Measurements from ENCODE around the gene CCL25. TPM values are rescaled to one million over a fixed set of nuclear protein-coding genes. Genes with fewer than 3 reads are reported as not detected.

CCL25 gene
- total RNA-seq, 1 experiment from 2014 or later: not detected

DNA sequence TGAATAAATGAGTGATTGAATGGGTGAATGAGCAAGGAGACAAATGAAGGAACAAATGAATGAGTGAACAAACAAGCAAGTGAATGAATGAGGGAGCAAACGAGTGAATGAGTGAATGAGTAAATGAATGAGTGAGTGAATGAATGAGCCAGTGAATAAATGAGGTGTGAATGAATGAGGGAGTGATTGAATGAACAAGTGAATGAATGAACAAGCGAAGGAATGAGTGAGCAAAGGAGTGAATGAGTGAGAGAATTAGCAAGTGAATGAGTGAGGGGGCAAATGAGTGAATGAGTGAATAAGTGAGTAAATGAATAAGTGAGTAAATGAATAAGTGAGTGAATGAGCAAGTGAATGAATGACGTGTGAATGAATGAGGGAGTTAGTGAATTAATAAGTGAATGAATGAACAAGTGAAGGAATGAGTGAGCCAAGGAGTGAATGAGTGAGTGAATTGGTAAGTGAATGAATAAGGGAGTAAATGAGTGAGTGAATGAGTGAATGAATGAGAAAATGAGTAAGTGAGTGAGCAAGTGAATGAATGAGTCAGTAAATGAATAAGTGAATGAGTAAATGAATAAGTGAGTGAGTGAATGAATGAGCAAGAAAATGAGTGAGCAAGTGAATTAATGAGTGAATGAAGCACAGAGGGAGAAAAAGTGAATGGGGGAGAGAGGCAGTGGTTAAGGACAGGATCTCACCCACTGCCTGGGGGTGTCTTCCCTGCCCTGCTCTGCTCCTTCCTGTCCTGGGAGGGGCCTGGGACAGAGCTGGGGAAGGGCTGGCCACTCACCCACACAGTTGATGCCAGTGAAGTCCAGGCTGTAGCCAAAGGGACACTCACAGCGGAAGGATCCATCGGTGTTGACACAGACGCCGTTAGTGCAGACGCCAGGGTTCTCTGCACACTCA is 36.4 kb downstream of the CCL25 start:
- Mint-ChIP-seq H3K4me1 (ENCODE audit: low read depth, unreplicated experiment) (no peaks in the 10 kb centered on the region), H3K36me3 (ENCODE audit: insufficient read depth, unreplicated experiment) (peaks cover 4% of the 10 kb centered on the region), H3K4me3 (ENCODE audit: unreplicated experiment) (no peak overlapping the region), H3K9me3 (ENCODE audit: unreplicated experiment) (no peaks in the 10 kb centered on the region), H3K27ac (ENCODE audit: unreplicated experiment) (no peak overlapping the region), H3K27me3 (ENCODE audit: insufficient read depth, unreplicated experiment) (no peaks in the 10 kb centered on the region)
- Histone ChIP-seq H3K9me3 (no peaks in the 10 kb centered on the region), H3K36me3 (ENCODE audit: control insufficient read depth, insufficient read depth, low read length) (no peaks in the 10 kb centered on the region; the same call in 1 of the 2 replicates), H3K4me1 (peaks cover 6% of the 10 kb centered on the region), H3K27me3 (replicated peaks; ENCODE audit: control insufficient read depth, insufficient read depth, low read length) (no peaks in the 10 kb centered on the region), H3K4me3 (ENCODE audit: low read depth, low read length) (no peak overlapping the region)
- intact Hi-C loops (cut with micrococcal nuclease; ENCODE audit: unreplicated experiment): no loop called here
- no peak for TF ChIP-seq CTCF (IDR thresholded peaks at IDR 0.05; ENCODE audit: insufficient read depth in 1 of 2, low read depth in 1 of 2, low read length in 1 of 2, severe bottlenecking in 1 of 2, unreplicated experiment in 1 of 2)
- ChIA-PET CTCF (no interaction called here), POLR2A (no interaction called here)
- BruUV-seq (replicated peaks): no TSS peak
- DNase-seq: no peak

DNA sequence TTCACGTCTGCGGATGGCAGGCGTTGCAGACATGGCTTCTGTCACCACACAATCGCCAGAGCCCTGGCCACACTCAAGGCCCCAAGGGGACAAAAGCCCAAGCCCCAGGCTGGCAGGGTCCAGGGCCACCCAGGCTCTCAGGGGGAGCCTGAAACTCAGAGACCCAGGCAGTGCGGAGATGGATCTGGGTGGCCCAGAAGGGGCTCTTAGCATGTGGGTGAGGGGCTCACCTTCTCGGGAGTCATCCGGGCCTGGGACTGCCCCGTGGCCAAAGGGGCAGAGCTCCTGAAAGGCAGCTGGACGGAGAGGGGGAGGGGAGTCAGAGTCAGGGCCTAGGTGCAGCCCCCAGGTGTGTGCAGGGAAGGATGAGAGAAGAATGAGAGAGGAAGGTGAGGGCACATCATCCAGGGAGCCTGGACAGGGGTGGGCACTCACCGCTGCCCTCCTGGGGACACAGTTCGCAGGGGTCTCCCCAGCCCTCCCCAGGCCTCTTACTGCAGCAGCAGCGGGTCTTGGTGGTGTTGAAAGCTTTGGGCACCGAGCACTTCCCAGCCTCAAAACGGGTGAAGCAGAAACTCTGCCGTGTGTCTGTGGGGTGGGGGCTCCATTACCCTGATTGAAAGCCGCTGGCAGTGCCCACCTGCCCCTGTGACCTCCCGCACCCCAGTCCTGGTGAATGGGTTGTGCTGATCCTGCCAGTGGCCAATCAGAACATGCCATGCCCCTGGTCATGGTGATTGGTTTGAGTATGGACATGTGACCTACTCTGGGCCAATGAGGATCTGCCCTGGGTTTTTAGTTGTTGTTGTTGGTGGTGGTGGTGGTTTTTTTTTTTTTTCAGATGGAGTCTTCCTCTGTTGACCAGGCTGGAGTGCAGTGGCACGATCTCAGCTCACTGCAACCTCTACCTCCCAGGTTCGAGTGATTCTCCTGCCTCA is 37.4 kb downstream of the CCL25 start:
- Mint-ChIP-seq H3K9me3 (ENCODE audit: unreplicated experiment) (no peaks in the 10 kb centered on the region), H3K4me1 (ENCODE audit: low read depth, unreplicated experiment) (no peaks in the 10 kb centered on the region)

More for the DNA sequence above, 37.4 kb downstream of the CCL25 start:
- Histone ChIP-seq H3K36me3 (ENCODE audit: control insufficient read depth, insufficient read depth, low read length) (peaks cover 1% of the 10 kb centered on the region), H3K27me3 (replicated peaks; ENCODE audit: control insufficient read depth, insufficient read depth, low read length) (no peaks in the 10 kb centered on the region), H3K4me1 (peaks cover 6% of the 10 kb centered on the region), H3K9me3 (no peaks in the 10 kb centered on the region), H3K4me3 (ENCODE audit: low read depth, low read length) (no peak overlapping the region)
- CTCF ChIA-PET: no interaction called here
- POLR2A ChIA-PET: no interaction called here
- Mint-ChIP-seq H3K27me3 (ENCODE audit: insufficient read depth, unreplicated experiment) (no peaks in the 10 kb centered on the region), H3K4me3 (ENCODE audit: unreplicated experiment) (no peak overlapping the region), H3K27ac (ENCODE audit: unreplicated experiment) (no peak overlapping the region), H3K36me3 (ENCODE audit: insufficient read depth, unreplicated experiment) (peaks cover 11% of the 10 kb centered on the region)
- DNase-seq: no peak
- no TSS peak for BruUV-seq (replicated peaks)
- TF ChIP-seq CTCF (IDR thresholded peaks at IDR 0.05; ENCODE audit: insufficient read depth in 1 of 2, low read depth in 1 of 2, low read length in 1 of 2, severe bottlenecking in 1 of 2, unreplicated experiment in 1 of 2): no peak
- intact Hi-C loops (cut with micrococcal nuclease; ENCODE audit: unreplicated experiment): no loop called here

Data from Caco-2 (cell line).